Pancreas (tissue), 10 donors: Measurements from ENCODE around the gene PDE10A. TPM values are rescaled to one million over a fixed set of nuclear protein-coding genes. Genes with fewer than 3 reads are reported as not detected.

Source experiments
- ATAC-seq, 4 donors: fragments of 200-7000 bp; cut with Tn5 transposase; one replicate each; pipeline versions ENCODE4 v1.8.0 to v1.9.1; 2020; ENCODE audit warnings: mild to moderate bottlenecking in 4 of 4, moderate library complexity in 4 of 4
- DNase-seq, 6 donors: peaks; one replicate each; pipeline ENCODE4 v3.0.0-alpha.2; 2020
- FAIRE-seq: peaks from 2 replicates; lab custom pipeline; 2012; peaks lifted over from hg19 to GRCh38; lab: Jason Lieb, UNC
- H3K27ac ChIP-seq, 4 donors: fragments of 200-600 bp; sonication (generic); 1 replicate in 3 of 4; 2 replicates in 1 of 4; pipeline versions ENCODE4 v1.5.0 to v1.8.0; 2020
- H3K27me3 ChIP-seq, 4 donors: fragments of 200-600 bp; one replicate each; pipeline ENCODE4 v1.8.0; 2021
- H3K36me3 ChIP-seq, 3 donors: fragments of 200-600 bp; sonication (generic) in 1 of 3; one replicate each; pipeline versions ENCODE4 v1.5.0 to v1.8.0; 2020 to 2021
- H3K4me1 ChIP-seq, 3 donors: fragments of 200-600 bp; one replicate each; pipeline ENCODE4 v1.8.0; 2021
- H3K4me3 ChIP-seq, 4 donors: fragments of 200-600 bp; sonication (generic) in 2 of 4; one replicate each; pipeline versions ENCODE4 v1.5.0 to v1.8.0; 2020 to 2021
- H3K9me3 ChIP-seq, 4 donors: fragments of 200-600 bp; one replicate each; pipeline ENCODE4 v1.8.0; 2021
- WGBS, 2 donors: extraction: QIAGEN DNeasy Blood & Tissue Kit; methylation state at CpG; one replicate each; pipeline ENCODE4 v1.1.7; 2013; 5-methylcytosine and 5-hydroxymethylcytosine counted together
- intact Hi-C, 3 donors: fragments of 100-400 bp; cut with DNase I; formaldehyde crosslinking; loops; one replicate each; pipeline versions ENCODE4 v1.11.1 to v1.14.2; 2022
- polyA plus RNA-seq, 2 donors: library from polyadenylated mRNA; stranded (reverse); fragments of 200-250 nt; gene quantifications; one replicate each; pipeline ENCODE4 v1.2.3, GENCODE V29; 2013
- total RNA-seq, 6 donors: library from RNA; stranded (reverse); fragmentation: NEBNext Ultra II Directional in 4 of 6; extraction: Animal tissue kit (Norgen Biotek cat#: 25700) in 4 of 6; gene quantifications; one replicate each; pipeline versions ENCODE4 v1.2.1 to v1.2.4, GENCODE V29; 2021 to 2023
- TF ChIP-seq, protein P1 (sequence below), 4 donors: fragments of 200-600 bp; sonication (generic) in 3 of 4; IDR thresholded peaks; one replicate each; pipeline versions ENCODE4 v1.5.0 to v1.8.0; 2021; ENCODE audit warnings: antibody characterized with exemption in 4 of 4
- donor health status: healthy with polysubstance abuse.
- donor health status: DM: no; HTN: no; CAD: no; lungs with moderate emphysema.
- donor health status: DM: no; HTN: no; CAD: no.
- donor health status: control.
- donor health status: control.
- donor health status: Bipolar disorder and iron deficiency.
- donor health status: DM: yes; HTN: yes; CAD: no.
- donor health status: DM: no; HTN: no; CAD: no.
- donor health status: DM: no; HTN: no; CAD: no.
- donor health status: DM: yes; HTN: yes; CAD: no.

PDE10A gene
- total and polyA plus RNA-seq, 8 donors, result 0.83 to 5.7 (median 2.7) TPM

DNA sequence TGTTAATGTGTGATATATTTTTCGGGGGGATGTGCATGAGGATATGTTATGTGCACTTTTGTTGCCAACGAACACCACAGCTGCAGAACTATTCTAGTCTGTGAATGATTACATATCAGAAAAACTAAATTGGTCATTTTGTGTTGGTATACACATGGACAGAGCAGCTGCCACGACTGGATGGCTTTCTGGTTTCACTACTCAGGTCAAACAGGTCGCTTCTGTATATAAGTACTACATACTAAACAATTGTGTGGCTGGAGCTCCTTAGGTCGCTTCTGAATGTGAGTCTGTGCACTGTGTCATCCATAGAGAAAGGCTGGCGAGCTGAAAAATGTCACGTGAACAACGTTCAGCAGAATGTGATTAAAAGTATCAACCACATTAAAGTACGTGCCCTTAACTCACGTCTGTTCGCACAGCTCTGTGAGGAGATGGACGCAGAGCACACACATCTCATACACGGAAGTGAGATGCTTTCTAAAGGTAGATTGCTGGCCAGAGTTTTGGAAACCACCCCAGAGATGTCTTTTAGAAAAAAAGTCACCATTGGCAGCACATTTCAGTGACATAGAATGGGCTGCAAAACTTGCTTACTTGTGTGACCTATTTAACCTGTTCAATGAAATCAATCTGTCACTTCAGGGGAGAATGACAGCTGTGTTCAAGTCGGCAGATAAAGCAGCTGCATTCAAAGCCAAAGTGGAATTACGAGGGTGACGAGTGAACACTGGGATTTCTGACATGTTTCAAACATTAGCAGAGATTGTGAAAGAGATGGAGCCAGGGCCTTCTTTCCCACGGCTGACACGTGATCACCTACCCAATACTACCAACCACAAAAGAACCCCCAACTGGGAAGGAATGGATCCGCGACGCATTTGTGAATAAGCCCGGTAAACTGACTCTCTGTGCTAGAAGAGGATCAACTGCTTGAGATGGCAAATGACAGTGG lies 176.6 kb downstream of the PDE10A start:
- TF ChIP-seq, protein P1, sequence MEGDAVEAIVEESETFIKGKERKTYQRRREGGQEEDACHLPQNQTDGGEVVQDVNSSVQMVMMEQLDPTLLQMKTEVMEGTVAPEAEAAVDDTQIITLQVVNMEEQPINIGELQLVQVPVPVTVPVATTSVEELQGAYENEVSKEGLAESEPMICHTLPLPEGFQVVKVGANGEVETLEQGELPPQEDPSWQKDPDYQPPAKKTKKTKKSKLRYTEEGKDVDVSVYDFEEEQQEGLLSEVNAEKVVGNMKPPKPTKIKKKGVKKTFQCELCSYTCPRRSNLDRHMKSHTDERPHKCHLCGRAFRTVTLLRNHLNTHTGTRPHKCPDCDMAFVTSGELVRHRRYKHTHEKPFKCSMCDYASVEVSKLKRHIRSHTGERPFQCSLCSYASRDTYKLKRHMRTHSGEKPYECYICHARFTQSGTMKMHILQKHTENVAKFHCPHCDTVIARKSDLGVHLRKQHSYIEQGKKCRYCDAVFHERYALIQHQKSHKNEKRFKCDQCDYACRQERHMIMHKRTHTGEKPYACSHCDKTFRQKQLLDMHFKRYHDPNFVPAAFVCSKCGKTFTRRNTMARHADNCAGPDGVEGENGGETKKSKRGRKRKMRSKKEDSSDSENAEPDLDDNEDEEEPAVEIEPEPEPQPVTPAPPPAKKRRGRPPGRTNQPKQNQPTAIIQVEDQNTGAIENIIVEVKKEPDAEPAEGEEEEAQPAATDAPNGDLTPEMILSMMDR (IDR thresholded peaks at IDR 0.05), result no peak
- WGBS, 2 donors, result 19 to 21% methylated on average over 22 of the region's 22 CpGs
- H3K4me1 ChIP-seq, result peaks cover 0 to 3% (median 0%) of the 10 kb centered on the region in 3 donors
- H3K27ac ChIP-seq, result no peak overlapping the region
- no peak overlapping the region for H3K4me3 ChIP-seq
- ATAC-seq (peak in 3 of 4 donors; percentile 22 to 51 (median 33)), FAIRE-seq (no peak), DNase-seq (peak in 1 of 6 donors; percentile 14)
- no peaks in the 10 kb centered on the region for H3K9me3 ChIP-seq
- intact Hi-C loops, result no loop called here
- no peaks in the 10 kb centered on the region for H3K27me3 ChIP-seq
- no peaks in the 10 kb centered on the region for H3K36me3 ChIP-seq

DNA sequence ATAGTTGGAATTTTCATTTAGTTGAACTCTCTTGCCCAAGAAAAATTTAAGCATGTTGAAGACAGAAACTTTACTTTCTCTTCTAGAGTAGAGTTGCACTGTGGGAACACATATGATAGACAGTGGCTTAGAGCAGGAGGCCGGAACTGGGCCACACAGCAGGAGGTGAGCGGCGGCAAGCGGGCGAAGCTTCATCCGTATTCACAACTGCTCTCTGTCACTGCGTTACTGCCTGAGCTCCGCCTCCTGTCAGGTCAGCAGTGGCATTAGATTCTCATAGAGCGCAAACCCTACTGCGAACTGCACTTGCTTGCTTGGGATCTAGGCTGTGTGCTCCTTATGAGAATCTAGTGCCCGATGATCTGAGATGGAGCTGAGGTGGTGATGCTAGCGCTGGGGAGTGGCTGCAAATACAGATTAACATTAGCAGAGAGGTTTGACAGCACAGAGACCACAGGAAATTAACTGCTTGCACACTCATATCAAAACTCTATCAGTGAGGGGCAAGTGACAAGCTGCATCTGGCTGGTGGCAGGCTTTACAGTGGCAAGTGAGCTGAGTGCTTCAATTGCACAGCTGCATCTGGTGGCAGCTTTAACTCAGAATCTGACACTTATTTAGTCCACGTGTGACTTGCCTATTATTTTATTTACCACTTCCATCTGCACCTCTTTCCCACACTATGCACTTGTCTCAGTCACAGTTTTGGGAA lies 178.7 kb downstream of the PDE10A start:
- TF ChIP-seq, protein P1 (IDR thresholded peaks at IDR 0.05), result no peak
- DNase-seq (no peak), ATAC-seq (no peak), FAIRE-seq (no peak)
- Histone ChIP-seq H3K27ac (no peak overlapping the region), H3K27me3 (no peaks in the 10 kb centered on the region), H3K4me1 (peaks cover 0 to 3% (median 0%) of the 10 kb centered on the region in 3 donors), H3K9me3 (no peaks in the 10 kb centered on the region), H3K4me3 (no peak overlapping the region), H3K36me3 (no peaks in the 10 kb centered on the region)
- intact Hi-C loops, result no loop called here
- 82 to 85% methylated on average over 13 of the region's 13 CpGs for WGBS, 2 donors

DNA sequence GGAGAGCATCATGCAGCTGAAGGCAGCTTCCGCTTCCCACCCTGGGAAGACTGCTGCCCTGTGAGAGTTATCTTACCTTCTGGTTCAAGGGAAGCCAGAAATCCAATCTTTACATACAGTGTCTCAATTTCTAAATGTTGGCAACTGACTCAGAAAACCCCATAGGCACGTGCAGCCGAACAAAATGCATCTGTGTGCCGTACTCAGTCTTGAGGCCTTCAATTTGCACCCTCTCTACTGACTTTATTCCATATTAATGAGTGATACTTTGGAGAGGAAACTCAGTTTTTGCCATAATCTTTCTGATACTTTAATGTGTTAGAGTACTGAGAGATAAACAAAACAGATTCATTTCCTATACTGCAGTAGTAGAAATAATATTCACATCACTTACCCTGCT lies 181.1 kb downstream of the PDE10A start:
- no peak for ATAC-seq
- H3K4me3 ChIP-seq, result no peak overlapping the region
- no peaks in the 10 kb centered on the region for H3K36me3 ChIP-seq
- DNase-seq, result no peak
- WGBS, 2 donors, result 82 to 96% methylated on average over 4 of the region's 4 CpGs
- no peaks in the 10 kb centered on the region for H3K9me3 ChIP-seq
- intact Hi-C loops, result no loop called here
- no peak for FAIRE-seq
- no peak overlapping the region for H3K27ac ChIP-seq
- no peaks in the 10 kb centered on the region for H3K27me3 ChIP-seq
- TF ChIP-seq, protein P1 (IDR thresholded peaks at IDR 0.05), result no peak
- H3K4me1 ChIP-seq, result peaks cover 0 to 3% (median 0%) of the 10 kb centered on the region in 3 donors

DNA sequence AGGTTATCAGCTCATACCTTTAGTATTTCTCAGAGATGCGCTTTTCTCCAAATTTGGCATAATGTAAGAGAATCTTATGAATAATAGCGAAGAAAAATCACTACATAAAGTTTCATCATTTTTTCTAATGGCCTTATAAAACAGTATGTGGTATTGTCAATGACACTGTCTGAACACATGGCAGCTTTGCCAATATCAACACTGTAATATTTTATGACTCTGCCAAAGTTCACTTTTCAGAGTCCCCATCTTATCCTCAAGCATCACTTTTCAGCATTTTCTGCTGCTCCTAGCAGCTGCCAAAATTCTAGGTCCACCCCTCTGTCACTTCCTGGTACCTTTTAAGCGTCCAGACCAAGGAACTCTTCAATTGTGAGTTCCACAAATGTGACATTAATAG lies 182.1 kb downstream of the PDE10A start:
- WGBS, 2 donors, result 66 to 92% methylated on average over 3 of the region's 3 CpGs
- no peaks in the 10 kb centered on the region for H3K27me3 ChIP-seq
- FAIRE-seq, result no peak

More for the DNA sequence above, 182.1 kb downstream of the PDE10A start:
- no peak overlapping the region for H3K27ac ChIP-seq
- H3K4me3 ChIP-seq, result no peak overlapping the region
- H3K4me1 ChIP-seq, result no peaks in the 10 kb centered on the region
- DNase-seq, result no peak
- no peaks in the 10 kb centered on the region for H3K9me3 ChIP-seq
- intact Hi-C loops, result no loop called here
- no peak for ATAC-seq
- no peaks in the 10 kb centered on the region for H3K36me3 ChIP-seq
- TF ChIP-seq, protein P1 (IDR thresholded peaks at IDR 0.05), result no peak
